Measurements from ENCODE around the gene MBD5. TPM values are rescaled to one million over a fixed set of nuclear protein-coding genes. Genes with fewer than 3 reads are reported as not detected.
"Not testable (repeated sequence)": the region's sequence is repeated elsewhere in the genome, so short reads cannot be mapped to it uniquely, and the experiment has no call there.

MBD5 gene
- total and polyA plus RNA-seq, 4 donors: 2.0 to 15.9 (median 9.5) TPM

DNA sequence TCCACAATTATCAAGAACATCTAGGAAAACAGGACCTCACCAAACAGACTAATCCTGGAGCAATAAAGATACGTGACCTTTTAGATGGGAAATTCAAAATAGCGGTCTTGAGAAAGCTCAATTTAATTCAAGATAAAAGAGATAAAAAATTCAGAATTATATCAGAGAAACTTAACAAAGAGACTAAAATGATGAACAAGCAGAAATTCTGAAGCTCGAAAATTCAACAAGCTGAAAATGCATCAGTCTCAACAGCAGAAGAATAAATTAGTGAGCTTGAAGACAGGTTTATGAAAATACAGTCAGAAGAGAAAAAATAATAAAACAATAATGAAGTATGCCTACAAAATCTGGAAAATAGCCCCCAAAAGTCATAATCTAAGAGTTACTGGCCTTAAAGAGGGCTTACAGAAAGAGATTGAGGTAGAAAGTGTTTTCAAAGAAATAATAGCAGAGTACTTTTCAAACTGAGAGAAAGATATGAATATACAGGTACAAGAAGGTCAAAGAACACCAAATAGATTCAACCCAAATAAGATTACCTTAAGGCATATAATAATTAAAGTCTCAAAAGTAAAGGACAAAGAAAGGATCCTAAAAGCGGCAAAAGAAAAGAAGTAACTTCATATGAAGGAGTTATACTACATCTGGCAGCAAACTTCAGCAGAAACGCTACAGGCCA is 13.5 kb upstream of the MBD5 start:
- peaks cover 0 to 12% (median 0%) of the 10 kb centered on the region in 4 donors for H3K4me1 ChIP-seq (ENCODE audit: control insufficient read depth in 4 of 4, insufficient read depth in 4 of 4, low read length in 3 of 4)
- H3K36me3 ChIP-seq (ENCODE audit: control insufficient read depth in 4 of 4, insufficient read depth in 3 of 4, low read depth in 1 of 4, low read length in 3 of 4): no peaks in the 10 kb centered on the region
- H3K9ac ChIP-seq (ENCODE audit: low read depth in 1 of 2, low read length in 2 of 2): no peak overlapping the region
- no peak overlapping the region for H3K4me3 ChIP-seq (ENCODE audit: low read depth in 1 of 3, low read length in 3 of 3)
- no peaks in the 10 kb centered on the region for H3K27me3 ChIP-seq (ENCODE audit: control insufficient read depth in 4 of 4, insufficient read depth in 4 of 4, low read length in 3 of 4)
- TF ChIP-seq FOXA1 (IDR thresholded peaks at IDR 0.05) (no peak), HNF4A (conservative IDR thresholded peaks at IDR 0.05) (no peak), YY1 (IDR thresholded peaks at IDR 0.05) (no peak), HNF4G (IDR thresholded peaks at IDR 0.05) (no peak), TAF1 (conservative IDR thresholded peaks at IDR 0.05) (no peak), FOXA2 (IDR thresholded peaks at IDR 0.05) (no peak)
- TF ChIP-seq, protein P1, sequence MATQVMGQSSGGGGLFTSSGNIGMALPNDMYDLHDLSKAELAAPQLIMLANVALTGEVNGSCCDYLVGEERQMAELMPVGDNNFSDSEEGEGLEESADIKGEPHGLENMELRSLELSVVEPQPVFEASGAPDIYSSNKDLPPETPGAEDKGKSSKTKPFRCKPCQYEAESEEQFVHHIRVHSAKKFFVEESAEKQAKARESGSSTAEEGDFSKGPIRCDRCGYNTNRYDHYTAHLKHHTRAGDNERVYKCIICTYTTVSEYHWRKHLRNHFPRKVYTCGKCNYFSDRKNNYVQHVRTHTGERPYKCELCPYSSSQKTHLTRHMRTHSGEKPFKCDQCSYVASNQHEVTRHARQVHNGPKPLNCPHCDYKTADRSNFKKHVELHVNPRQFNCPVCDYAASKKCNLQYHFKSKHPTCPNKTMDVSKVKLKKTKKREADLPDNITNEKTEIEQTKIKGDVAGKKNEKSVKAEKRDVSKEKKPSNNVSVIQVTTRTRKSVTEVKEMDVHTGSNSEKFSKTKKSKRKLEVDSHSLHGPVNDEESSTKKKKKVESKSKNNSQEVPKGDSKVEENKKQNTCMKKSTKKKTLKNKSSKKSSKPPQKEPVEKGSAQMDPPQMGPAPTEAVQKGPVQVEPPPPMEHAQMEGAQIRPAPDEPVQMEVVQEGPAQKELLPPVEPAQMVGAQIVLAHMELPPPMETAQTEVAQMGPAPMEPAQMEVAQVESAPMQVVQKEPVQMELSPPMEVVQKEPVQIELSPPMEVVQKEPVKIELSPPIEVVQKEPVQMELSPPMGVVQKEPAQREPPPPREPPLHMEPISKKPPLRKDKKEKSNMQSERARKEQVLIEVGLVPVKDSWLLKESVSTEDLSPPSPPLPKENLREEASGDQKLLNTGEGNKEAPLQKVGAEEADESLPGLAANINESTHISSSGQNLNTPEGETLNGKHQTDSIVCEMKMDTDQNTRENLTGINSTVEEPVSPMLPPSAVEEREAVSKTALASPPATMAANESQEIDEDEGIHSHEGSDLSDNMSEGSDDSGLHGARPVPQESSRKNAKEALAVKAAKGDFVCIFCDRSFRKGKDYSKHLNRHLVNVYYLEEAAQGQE (IDR thresholded peaks at IDR 0.05): no peak
- TF ChIP-seq, protein P2, sequence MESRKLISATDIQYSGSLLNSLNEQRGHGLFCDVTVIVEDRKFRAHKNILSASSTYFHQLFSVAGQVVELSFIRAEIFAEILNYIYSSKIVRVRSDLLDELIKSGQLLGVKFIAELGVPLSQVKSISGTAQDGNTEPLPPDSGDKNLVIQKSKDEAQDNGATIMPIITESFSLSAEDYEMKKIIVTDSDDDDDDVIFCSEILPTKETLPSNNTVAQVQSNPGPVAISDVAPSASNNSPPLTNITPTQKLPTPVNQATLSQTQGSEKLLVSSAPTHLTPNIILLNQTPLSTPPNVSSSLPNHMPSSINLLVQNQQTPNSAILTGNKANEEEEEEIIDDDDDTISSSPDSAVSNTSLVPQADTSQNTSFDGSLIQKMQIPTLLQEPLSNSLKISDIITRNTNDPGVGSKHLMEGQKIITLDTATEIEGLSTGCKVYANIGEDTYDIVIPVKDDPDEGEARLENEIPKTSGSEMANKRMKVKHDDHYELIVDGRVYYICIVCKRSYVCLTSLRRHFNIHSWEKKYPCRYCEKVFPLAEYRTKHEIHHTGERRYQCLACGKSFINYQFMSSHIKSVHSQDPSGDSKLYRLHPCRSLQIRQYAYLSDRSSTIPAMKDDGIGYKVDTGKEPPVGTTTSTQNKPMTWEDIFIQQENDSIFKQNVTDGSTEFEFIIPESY (IDR thresholded peaks at IDR 0.05): no peak
- TF ChIP-seq, protein P3, sequence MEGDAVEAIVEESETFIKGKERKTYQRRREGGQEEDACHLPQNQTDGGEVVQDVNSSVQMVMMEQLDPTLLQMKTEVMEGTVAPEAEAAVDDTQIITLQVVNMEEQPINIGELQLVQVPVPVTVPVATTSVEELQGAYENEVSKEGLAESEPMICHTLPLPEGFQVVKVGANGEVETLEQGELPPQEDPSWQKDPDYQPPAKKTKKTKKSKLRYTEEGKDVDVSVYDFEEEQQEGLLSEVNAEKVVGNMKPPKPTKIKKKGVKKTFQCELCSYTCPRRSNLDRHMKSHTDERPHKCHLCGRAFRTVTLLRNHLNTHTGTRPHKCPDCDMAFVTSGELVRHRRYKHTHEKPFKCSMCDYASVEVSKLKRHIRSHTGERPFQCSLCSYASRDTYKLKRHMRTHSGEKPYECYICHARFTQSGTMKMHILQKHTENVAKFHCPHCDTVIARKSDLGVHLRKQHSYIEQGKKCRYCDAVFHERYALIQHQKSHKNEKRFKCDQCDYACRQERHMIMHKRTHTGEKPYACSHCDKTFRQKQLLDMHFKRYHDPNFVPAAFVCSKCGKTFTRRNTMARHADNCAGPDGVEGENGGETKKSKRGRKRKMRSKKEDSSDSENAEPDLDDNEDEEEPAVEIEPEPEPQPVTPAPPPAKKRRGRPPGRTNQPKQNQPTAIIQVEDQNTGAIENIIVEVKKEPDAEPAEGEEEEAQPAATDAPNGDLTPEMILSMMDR (IDR thresholded peaks at IDR 0.05; ENCODE audit: low read depth, low read length, missing input control): no peak
- DNase-seq (ENCODE audit: low spot score): no peak
- H3K27ac ChIP-seq (ENCODE audit: low read depth in 1 of 2, low read length in 2 of 2): no peak overlapping the region
- WGBS: 88% methylated on average over 5 of the region's 5 CpGs
- no peaks in the 10 kb centered on the region for H3K9me3 ChIP-seq (ENCODE audit: control insufficient read depth in 4 of 4, low read length in 3 of 4)

DNA sequence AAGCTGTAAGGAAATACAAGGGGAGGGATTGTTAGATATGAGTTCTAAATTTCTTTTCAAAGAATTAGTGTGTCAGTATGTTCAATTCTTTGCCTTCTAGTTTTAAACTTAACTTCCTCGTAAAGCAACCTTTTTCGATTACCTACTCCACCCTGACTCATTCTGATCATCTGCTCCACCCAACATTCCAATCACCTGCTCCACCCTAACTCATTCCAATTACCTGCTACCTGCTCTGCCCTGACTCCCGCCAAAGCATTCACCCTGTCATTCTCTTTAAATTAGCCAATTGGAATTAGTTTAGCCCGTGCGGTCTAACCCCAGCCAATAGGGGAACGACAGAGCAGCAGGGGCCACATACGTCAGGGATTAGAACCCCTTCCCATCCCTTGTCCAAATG is 12.5 kb upstream of the MBD5 start:
- H3K27ac ChIP-seq (ENCODE audit: low read depth in 1 of 2, low read length in 2 of 2); DNase-seq (ENCODE audit: low spot score); H3K9ac ChIP-seq (ENCODE audit: low read depth in 1 of 2, low read length in 2 of 2); H3K9me3 ChIP-seq (ENCODE audit: control insufficient read depth in 4 of 4, low read length in 3 of 4); H3K4me3 ChIP-seq (ENCODE audit: low read depth in 1 of 3, low read length in 3 of 3); H3K36me3 ChIP-seq (ENCODE audit: control insufficient read depth in 4 of 4, insufficient read depth in 3 of 4, low read depth in 1 of 4, low read length in 3 of 4); H3K27me3 ChIP-seq (ENCODE audit: control insufficient read depth in 4 of 4, insufficient read depth in 4 of 4, low read length in 3 of 4): not testable (repeated sequence)
- peaks cover 0 to 12% (median 0%) of the 10 kb centered on the region in 4 donors for H3K4me1 ChIP-seq (ENCODE audit: control insufficient read depth in 4 of 4, insufficient read depth in 4 of 4, low read length in 3 of 4)
- WGBS: 94% methylated on average over 7 of the region's 7 CpGs

DNA sequence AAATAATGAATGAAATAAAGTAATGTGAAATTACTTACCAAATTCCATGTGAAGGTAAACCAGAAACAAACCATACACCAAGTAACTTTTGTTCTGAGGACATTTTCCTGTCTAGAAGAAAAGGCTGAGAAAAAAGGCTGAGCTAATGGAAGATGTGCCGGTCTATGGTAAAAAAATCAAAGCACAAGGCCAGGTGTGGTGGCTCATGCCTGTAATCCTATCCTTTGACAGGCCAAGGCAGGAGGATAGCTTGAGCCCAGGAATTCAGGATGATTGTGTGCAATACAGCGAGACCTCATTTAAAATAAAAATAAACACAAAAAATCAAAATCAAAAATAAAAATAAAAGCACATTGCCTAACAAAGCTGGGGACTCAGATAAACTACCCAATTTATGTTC is 7.0 kb upstream of the MBD5 start:
- no peak overlapping the region for H3K4me3 ChIP-seq (ENCODE audit: low read depth in 1 of 3, low read length in 3 of 3)
- no peak overlapping the region for H3K9ac ChIP-seq (ENCODE audit: low read depth in 1 of 2, low read length in 2 of 2)
- DNase-seq (ENCODE audit: low spot score): no peak
- WGBS: 97% methylated on average over 2 of the region's 2 CpGs
- no peaks in the 10 kb centered on the region for H3K36me3 ChIP-seq (ENCODE audit: control insufficient read depth in 4 of 4, insufficient read depth in 3 of 4, low read depth in 1 of 4, low read length in 3 of 4)
- H3K27me3 ChIP-seq (ENCODE audit: control insufficient read depth in 4 of 4, insufficient read depth in 4 of 4, low read length in 3 of 4): no peaks in the 10 kb centered on the region
- peaks cover 0 to 16% (median 2%) of the 10 kb centered on the region in 4 donors for H3K4me1 ChIP-seq (ENCODE audit: control insufficient read depth in 4 of 4, insufficient read depth in 4 of 4, low read length in 3 of 4)
- H3K9me3 ChIP-seq (ENCODE audit: control insufficient read depth in 4 of 4, low read length in 3 of 4): no peaks in the 10 kb centered on the region
- no peak overlapping the region for H3K27ac ChIP-seq (ENCODE audit: low read depth in 1 of 2, low read length in 2 of 2)
- TF ChIP-seq SP1 (IDR thresholded peaks at IDR 0.05) (no peak), FOXA2 (IDR thresholded peaks at IDR 0.05) (no peak), RXRA (IDR thresholded peaks at IDR 0.05) (no peak), HNF4G (IDR thresholded peaks at IDR 0.05) (no peak), HNF4A (conservative IDR thresholded peaks at IDR 0.05) (no peak), TAF1 (conservative IDR thresholded peaks at IDR 0.05) (no peak), EGR1 (IDR thresholded peaks at IDR 0.05; ENCODE audit: low read depth in 2 of 2) (no peak), NR2F2 (IDR thresholded peaks at IDR 0.05) (no peak)
- TF ChIP-seq, protein P1 (IDR thresholded peaks at IDR 0.05): no peak
- TF ChIP-seq, protein P4, sequence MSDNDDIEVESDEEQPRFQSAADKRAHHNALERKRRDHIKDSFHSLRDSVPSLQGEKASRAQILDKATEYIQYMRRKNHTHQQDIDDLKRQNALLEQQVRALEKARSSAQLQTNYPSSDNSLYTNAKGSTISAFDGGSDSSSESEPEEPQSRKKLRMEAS (IDR thresholded peaks at IDR 0.05): no peak

Data from liver (tissue), 9 donors.